ENCODE measurements around the gene OTULIN.

- TF ChIP-seq CTCF (tag by site-specific recombination; IDR thresholded peaks at IDR 0.05) (no peak), MYNN (tag by site-specific recombination; IDR thresholded peaks at IDR 0.05; ENCODE audit: borderline replicate concordance) (no peak), ZNF169 (tag by site-specific recombination; IDR thresholded peaks at IDR 0.05) (no peak), ZNF302 (tag by site-specific recombination; IDR thresholded peaks at IDR 0.05; ENCODE audit: low read depth) (no peak), ZNF148 (tag by site-specific recombination; IDR thresholded peaks at IDR 0.05; ENCODE audit: borderline replicate concordance) (no peak), ZFHX2 (tag by site-specific recombination; conservative IDR thresholded peaks at IDR 0.05) (no peak), ZNF16 (tag by site-specific recombination; IDR thresholded peaks at IDR 0.05; ENCODE audit: low read depth) (no peak), KLF16 (tag by site-specific recombination; IDR thresholded peaks at IDR 0.05) (no peak), ZNF560 (tag by site-specific recombination; IDR thresholded peaks at IDR 0.05; ENCODE audit: borderline replicate concordance) (no peak), ZBTB48 (tag by site-specific recombination; IDR thresholded peaks at IDR 0.05) (no peak)
Measured at GRCh38 chr5:14726066-14726838, 61.7 kb downstream of the OTULIN start.
